ENCODE measurements around the gene CENPU.

The CENPU gene

DNA sequence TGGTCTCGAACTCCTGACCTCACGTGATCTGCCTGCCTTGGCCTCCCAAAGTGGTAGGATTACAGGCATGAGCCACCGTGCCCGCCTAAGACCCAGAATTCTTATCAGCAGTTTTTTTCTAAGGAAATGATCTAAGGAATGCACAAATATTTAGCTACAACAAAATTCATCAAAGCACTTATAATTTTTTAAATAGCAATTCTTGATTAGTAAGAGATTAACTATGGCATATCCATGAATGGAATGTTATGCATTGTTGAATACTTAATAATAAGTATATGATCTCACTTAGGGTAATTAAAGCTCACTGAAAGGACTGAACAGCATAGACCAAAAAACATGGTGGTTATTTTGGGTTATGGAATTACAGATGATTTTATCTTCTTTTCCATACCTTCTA lies 18.4 kb downstream of the CENPU start:
- Histone ChIP-seq H3K4me3 (ENCODE audit: low read depth in 1 of 5, low read length in 5 of 5) (no peak overlapping the region), H3K4me1 (ENCODE audit: control insufficient read depth in 5 of 5, insufficient read depth in 5 of 5, low read length in 5 of 5) (no peaks in the 10 kb centered on the region), H3K9ac (ENCODE audit: low read length in 5 of 5) (no peak overlapping the region), H3K27ac (ENCODE audit: low read depth, low read length) (no peak overlapping the region), H3K36me3 (ENCODE audit: control insufficient read depth in 5 of 5, insufficient read depth in 5 of 5, low read length in 5 of 5) (peaks cover 0 to 7% (median 0%) of the 10 kb centered on the region in 5 donors), H3K27me3 (ENCODE audit: control insufficient read depth in 5 of 5, insufficient read depth in 4 of 5, low read length in 5 of 5) (no peaks in the 10 kb centered on the region), H3K9me3 (ENCODE audit: control insufficient read depth in 5 of 5, low read length in 5 of 5) (no peaks in the 10 kb centered on the region)

DNA sequence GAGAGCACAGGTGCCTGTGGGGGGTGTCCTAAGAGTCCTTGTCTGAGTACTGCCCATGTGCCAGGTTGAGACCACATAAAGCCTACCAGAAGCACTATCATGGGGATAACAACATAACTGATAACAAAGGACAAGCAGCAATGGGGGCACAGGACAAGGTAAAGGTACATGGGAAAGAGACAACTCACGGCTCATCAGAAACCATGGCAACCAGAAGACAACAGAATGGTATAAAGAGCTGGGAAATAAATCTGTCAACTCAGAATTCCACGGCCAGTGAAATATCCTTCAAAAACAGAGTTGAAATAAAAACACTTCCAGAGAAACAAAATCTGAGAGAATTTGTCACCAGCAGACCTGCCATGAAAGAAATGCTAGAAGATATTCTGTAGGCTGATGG lies 20.0 kb downstream of the CENPU start:
- Histone ChIP-seq H3K36me3 (ENCODE audit: control insufficient read depth in 5 of 5, insufficient read depth in 5 of 5, low read length in 5 of 5) (peaks cover 0 to 7% (median 0%) of the 10 kb centered on the region in 5 donors), H3K27me3 (ENCODE audit: control insufficient read depth in 5 of 5, insufficient read depth in 4 of 5, low read length in 5 of 5) (no peaks in the 10 kb centered on the region), H3K4me3 (ENCODE audit: low read depth in 1 of 5, low read length in 5 of 5) (no peak overlapping the region), H3K9ac (ENCODE audit: low read length in 5 of 5) (no peak overlapping the region), H3K4me1 (ENCODE audit: control insufficient read depth in 5 of 5, insufficient read depth in 5 of 5, low read length in 5 of 5) (no peaks in the 10 kb centered on the region), H3K9me3 (ENCODE audit: control insufficient read depth in 5 of 5, low read length in 5 of 5) (no peaks in the 10 kb centered on the region), H3K27ac (ENCODE audit: low read depth, low read length) (no peak overlapping the region)

- no peaks in the 10 kb centered on the region for H3K4me1 ChIP-seq (ENCODE audit: control insufficient read depth in 5 of 5, insufficient read depth in 5 of 5, low read length in 5 of 5)
- no peak overlapping the region for H3K9ac ChIP-seq (ENCODE audit: low read length in 5 of 5)
- no peaks in the 10 kb centered on the region for H3K36me3 ChIP-seq (ENCODE audit: control insufficient read depth in 5 of 5, insufficient read depth in 5 of 5, low read length in 5 of 5)
- no peak overlapping the region for H3K4me3 ChIP-seq (ENCODE audit: low read depth in 1 of 5, low read length in 5 of 5)
- H3K9me3 ChIP-seq (ENCODE audit: control insufficient read depth in 5 of 5, low read length in 5 of 5) = no peaks in the 10 kb centered on the region
- H3K27me3 ChIP-seq (ENCODE audit: control insufficient read depth in 5 of 5, insufficient read depth in 4 of 5, low read length in 5 of 5) = no peaks in the 10 kb centered on the region
- H3K27ac ChIP-seq (ENCODE audit: low read depth, low read length) = no peak overlapping the region
Observed at GRCh38 chr4:184712322-184712721, 21.6 kb downstream of the CENPU start.

- Histone ChIP-seq H3K9me3 (ENCODE audit: control insufficient read depth in 5 of 5, low read length in 5 of 5) (no peaks in the 10 kb centered on the region), H3K9ac (ENCODE audit: low read length in 5 of 5) (no peak overlapping the region), H3K4me3 (ENCODE audit: low read depth in 1 of 5, low read length in 5 of 5) (no peak overlapping the region), H3K27me3 (ENCODE audit: control insufficient read depth in 5 of 5, insufficient read depth in 4 of 5, low read length in 5 of 5) (no peaks in the 10 kb centered on the region), H3K4me1 (ENCODE audit: control insufficient read depth in 5 of 5, insufficient read depth in 5 of 5, low read length in 5 of 5) (no peaks in the 10 kb centered on the region), H3K27ac (ENCODE audit: low read depth, low read length) (no peak overlapping the region), H3K36me3 (ENCODE audit: control insufficient read depth in 5 of 5, insufficient read depth in 5 of 5, low read length in 5 of 5) (no peaks in the 10 kb centered on the region)
Observed at GRCh38 chr4:184706453-184706852, 27.4 kb downstream of the CENPU start.

DNA sequence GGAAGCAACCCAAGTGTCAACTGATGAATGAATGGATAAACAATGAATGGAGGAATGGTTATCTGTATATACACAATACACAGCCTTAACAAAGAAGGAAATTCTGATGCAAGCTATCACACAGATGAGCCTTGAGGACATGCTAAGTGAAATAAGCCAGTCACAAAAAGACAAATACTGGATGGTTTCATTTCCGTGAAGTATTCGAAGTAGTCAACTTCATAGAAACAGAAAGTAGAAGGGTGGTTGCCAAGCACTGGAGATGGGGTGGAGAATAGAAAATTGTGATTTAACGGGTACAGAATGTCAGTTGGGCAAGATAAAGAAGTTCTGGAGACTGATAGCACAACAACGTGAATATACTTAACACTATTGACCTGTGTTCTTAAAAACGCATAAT lies 28.2 kb downstream of the CENPU start:
- no peaks in the 10 kb centered on the region for H3K9me3 ChIP-seq (ENCODE audit: control insufficient read depth in 5 of 5, low read length in 5 of 5)
- no peak overlapping the region for H3K4me3 ChIP-seq (ENCODE audit: low read depth in 1 of 5, low read length in 5 of 5)
- H3K36me3 ChIP-seq (ENCODE audit: control insufficient read depth in 5 of 5, insufficient read depth in 5 of 5, low read length in 5 of 5) = no peaks in the 10 kb centered on the region
- no peak overlapping the region for H3K27ac ChIP-seq (ENCODE audit: low read depth, low read length)
- H3K9ac ChIP-seq (ENCODE audit: low read length in 5 of 5) = no peak overlapping the region
- no peaks in the 10 kb centered on the region for H3K4me1 ChIP-seq (ENCODE audit: control insufficient read depth in 5 of 5, insufficient read depth in 5 of 5, low read length in 5 of 5)
- H3K27me3 ChIP-seq (ENCODE audit: control insufficient read depth in 5 of 5, insufficient read depth in 4 of 5, low read length in 5 of 5) = no peaks in the 10 kb centered on the region

DNA sequence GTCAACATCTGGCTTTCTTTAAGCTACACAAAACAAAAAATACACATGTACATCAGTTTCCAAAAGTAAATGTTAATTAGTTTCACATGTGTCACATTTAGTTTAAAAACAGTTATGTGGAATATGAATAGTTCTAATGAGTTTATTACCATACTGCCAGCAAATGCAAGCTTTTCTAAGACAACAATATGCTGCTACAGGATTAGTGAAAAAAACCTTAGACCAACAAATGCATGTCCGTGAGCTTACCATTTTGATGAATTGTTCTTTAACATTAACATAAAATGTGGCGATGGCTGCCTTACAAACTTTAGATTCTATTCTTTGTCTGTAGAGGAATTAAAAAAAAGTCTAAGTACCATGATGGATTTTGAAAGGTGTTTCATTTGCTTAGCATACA lies 31.8 kb downstream of the CENPU start:
- Histone ChIP-seq H3K36me3 (ENCODE audit: control insufficient read depth in 5 of 5, insufficient read depth in 5 of 5, low read length in 5 of 5) (no peaks in the 10 kb centered on the region), H3K4me3 (ENCODE audit: low read depth in 1 of 5, low read length in 5 of 5) (no peak overlapping the region), H3K4me1 (ENCODE audit: control insufficient read depth in 5 of 5, insufficient read depth in 5 of 5, low read length in 5 of 5) (no peaks in the 10 kb centered on the region), H3K9ac (ENCODE audit: low read length in 5 of 5) (no peak overlapping the region), H3K27ac (ENCODE audit: low read depth, low read length) (no peak overlapping the region), H3K9me3 (ENCODE audit: control insufficient read depth in 5 of 5, low read length in 5 of 5) (no peaks in the 10 kb centered on the region), H3K27me3 (ENCODE audit: control insufficient read depth in 5 of 5, insufficient read depth in 4 of 5, low read length in 5 of 5) (no peaks in the 10 kb centered on the region)

DNA sequence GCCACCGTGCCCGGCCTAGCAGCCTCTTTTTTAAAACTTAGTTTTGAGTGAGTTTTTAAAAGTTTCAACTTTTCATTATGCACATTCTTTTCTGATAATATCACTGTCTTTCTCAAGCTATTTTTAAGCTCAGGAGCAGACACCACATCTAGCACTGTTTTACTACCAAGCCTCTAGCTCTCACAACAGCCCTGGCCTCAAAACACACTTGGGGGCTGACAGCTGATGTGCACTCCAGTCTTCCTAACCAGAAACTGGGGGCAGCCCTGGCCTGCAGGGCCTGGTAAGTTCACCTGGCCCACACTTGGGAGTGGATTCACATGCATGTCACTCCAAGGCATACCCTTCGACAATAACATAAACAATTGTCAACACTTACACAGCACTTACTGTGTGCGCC lies 34.0 kb downstream of the CENPU start:
- Histone ChIP-seq H3K27ac (ENCODE audit: low read depth, low read length) (no peak overlapping the region), H3K4me1 (ENCODE audit: control insufficient read depth in 5 of 5, insufficient read depth in 5 of 5, low read length in 5 of 5) (no peaks in the 10 kb centered on the region), H3K27me3 (ENCODE audit: control insufficient read depth in 5 of 5, insufficient read depth in 4 of 5, low read length in 5 of 5) (no peaks in the 10 kb centered on the region), H3K4me3 (ENCODE audit: low read depth in 1 of 5, low read length in 5 of 5) (no peak overlapping the region), H3K9me3 (ENCODE audit: control insufficient read depth in 5 of 5, low read length in 5 of 5) (no peaks in the 10 kb centered on the region), H3K36me3 (ENCODE audit: control insufficient read depth in 5 of 5, insufficient read depth in 5 of 5, low read length in 5 of 5) (peaks cover 0 to 10% (median 0%) of the 10 kb centered on the region in 5 donors), H3K9ac (ENCODE audit: low read length in 5 of 5) (no peak overlapping the region)

- H3K27ac ChIP-seq (ENCODE audit: low read depth, low read length) = no peak overlapping the region
- H3K27me3 ChIP-seq (ENCODE audit: control insufficient read depth in 5 of 5, insufficient read depth in 4 of 5, low read length in 5 of 5) = no peaks in the 10 kb centered on the region
- peaks cover 6 to 19% (median 7%) of the 10 kb centered on the region in 5 donors for H3K36me3 ChIP-seq (ENCODE audit: control insufficient read depth in 5 of 5, insufficient read depth in 5 of 5, low read length in 5 of 5)
- H3K9ac ChIP-seq (ENCODE audit: low read length in 5 of 5) = peak overlapping the region in 2 of 5 donors; percentile 26 to 51
- peaks cover 0 to 3% (median 0%) of the 10 kb centered on the region in 5 donors for H3K4me1 ChIP-seq (ENCODE audit: control insufficient read depth in 5 of 5, insufficient read depth in 5 of 5, low read length in 5 of 5)
- peak overlapping the region in 2 of 5 donors; percentile 28 to 48 for H3K4me3 ChIP-seq (ENCODE audit: low read depth in 1 of 5, low read length in 5 of 5)
- no peaks in the 10 kb centered on the region for H3K9me3 ChIP-seq (ENCODE audit: control insufficient read depth in 5 of 5, low read length in 5 of 5)
Observed at GRCh38 chr4:184697956-184698355, 35.9 kb downstream of the CENPU start.

- Histone ChIP-seq H3K4me1 (ENCODE audit: control insufficient read depth in 5 of 5, insufficient read depth in 5 of 5, low read length in 5 of 5) (peaks cover 0 to 5% (median 0%) of the 10 kb centered on the region in 5 donors), H3K27me3 (ENCODE audit: control insufficient read depth in 5 of 5, insufficient read depth in 4 of 5, low read length in 5 of 5) (no peaks in the 10 kb centered on the region), H3K27ac (ENCODE audit: low read depth, low read length) (no peak overlapping the region), H3K36me3 (ENCODE audit: control insufficient read depth in 5 of 5, insufficient read depth in 5 of 5, low read length in 5 of 5) (peaks cover 6 to 30% (median 10%) of the 10 kb centered on the region in 5 donors), H3K9me3 (ENCODE audit: control insufficient read depth in 5 of 5, low read length in 5 of 5) (no peaks in the 10 kb centered on the region), H3K9ac (ENCODE audit: low read length in 5 of 5) (no peak overlapping the region), H3K4me3 (ENCODE audit: low read depth in 1 of 5, low read length in 5 of 5) (no peak overlapping the region)
Observed at GRCh38 chr4:184695178-184695896, 38.6 kb downstream of the CENPU start.

DNA sequence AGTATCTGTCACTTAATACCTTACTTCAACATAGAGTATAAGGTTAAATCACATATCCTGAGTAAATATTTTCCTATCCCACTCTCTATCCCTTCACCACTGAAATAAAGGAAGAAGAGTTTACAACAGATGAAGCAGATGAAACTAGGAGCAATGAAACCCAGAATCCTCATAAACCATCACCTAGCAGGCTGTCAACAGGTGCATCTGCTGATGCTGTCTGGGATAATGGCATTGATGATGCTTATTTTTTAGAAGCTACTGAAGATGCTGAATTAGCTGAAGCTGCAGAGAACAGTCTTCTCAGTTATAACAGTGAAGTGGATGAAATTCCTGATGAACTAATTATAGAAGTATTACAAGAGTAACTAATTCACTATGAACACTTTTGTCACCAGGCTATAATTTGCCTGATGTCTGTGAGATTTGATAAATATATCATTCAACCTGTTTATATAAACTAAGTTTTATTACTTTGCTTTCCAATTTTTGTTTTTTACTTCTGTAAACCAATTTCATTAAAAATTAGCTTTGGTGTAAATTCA lies 39.4 kb downstream of the CENPU start:
- H3K4me3 ChIP-seq (ENCODE audit: low read depth in 1 of 5, low read length in 5 of 5) = no peak overlapping the region

More for the DNA sequence above, 39.4 kb downstream of the CENPU start:
- no peak overlapping the region for H3K27ac ChIP-seq (ENCODE audit: low read depth, low read length)
- peaks cover 6 to 30% (median 10%) of the 10 kb centered on the region in 5 donors for H3K36me3 ChIP-seq (ENCODE audit: control insufficient read depth in 5 of 5, insufficient read depth in 5 of 5, low read length in 5 of 5)
- H3K27me3 ChIP-seq (ENCODE audit: control insufficient read depth in 5 of 5, insufficient read depth in 4 of 5, low read length in 5 of 5) = no peaks in the 10 kb centered on the region
- H3K9ac ChIP-seq (ENCODE audit: low read length in 5 of 5) = no peak overlapping the region
- H3K9me3 ChIP-seq (ENCODE audit: control insufficient read depth in 5 of 5, low read length in 5 of 5) = no peaks in the 10 kb centered on the region
- peaks cover 0 to 5% (median 0%) of the 10 kb centered on the region in 5 donors for H3K4me1 ChIP-seq (ENCODE audit: control insufficient read depth in 5 of 5, insufficient read depth in 5 of 5, low read length in 5 of 5)

Measured in subcutaneous abdominal adipose tissue (tissue), 5 donors.